ENCODE data around the gene CCDC43.
"Not testable (repeated sequence)": the region's sequence is repeated elsewhere in the genome, so short reads cannot be mapped to it uniquely, and the experiment has no call there.

The CCDC43 gene, protein sequence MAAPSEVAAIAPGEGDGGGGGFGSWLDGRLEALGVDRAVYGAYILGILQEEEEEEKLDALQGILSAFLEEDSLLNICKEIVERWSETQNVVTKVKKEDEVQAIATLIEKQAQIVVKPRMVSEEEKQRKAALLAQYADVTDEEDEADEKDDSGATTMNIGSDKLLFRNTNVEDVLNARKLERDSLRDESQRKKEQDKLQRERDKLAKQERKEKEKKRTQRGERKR
- 23.8 to 35.1 (median 31.8) reads per million in 4 experiments for total RNA-seq

DNA sequence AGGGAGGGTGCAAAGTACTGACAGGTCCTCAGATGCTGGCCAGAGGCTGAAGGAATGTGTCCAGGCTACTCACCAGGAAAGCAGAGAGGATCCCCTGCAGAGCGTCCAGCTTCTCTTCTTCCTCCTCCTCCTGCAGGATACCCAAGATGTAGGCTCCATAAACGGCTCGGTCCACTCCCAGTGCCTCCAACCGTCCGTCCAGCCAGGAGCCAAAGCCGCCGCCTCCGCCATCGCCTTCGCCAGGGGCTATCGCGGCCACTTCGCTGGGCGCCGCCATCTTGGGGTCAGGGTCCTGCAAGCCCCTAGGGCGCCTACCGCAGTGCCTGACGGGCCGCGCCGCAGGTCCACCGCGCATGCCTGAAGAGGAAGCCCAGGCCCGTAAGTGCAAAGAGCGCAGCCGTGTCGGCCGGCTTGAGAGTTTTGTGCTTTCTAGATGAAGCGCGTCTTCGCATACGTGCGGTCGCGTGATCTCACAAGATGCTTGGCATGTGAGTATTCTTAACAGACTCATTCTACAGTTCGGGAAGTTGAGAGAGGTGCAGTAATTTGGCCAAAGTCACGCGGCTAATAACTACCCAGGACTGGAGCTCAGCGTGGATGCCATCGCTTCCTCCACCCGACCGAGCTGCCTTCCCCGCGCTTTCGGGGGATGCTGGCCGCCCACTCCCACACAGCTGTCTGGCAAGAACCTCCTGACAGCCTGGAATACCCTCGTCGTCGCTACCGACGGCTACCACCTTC is at the start of gene CCDC43:
CCDC43 (minus strand) TSS at position 300 of the 741 bp plus-strand sequence; CDS start at position 277, 23 bp downstream.
- peak; percentile 86 for DNase-seq

DNA sequence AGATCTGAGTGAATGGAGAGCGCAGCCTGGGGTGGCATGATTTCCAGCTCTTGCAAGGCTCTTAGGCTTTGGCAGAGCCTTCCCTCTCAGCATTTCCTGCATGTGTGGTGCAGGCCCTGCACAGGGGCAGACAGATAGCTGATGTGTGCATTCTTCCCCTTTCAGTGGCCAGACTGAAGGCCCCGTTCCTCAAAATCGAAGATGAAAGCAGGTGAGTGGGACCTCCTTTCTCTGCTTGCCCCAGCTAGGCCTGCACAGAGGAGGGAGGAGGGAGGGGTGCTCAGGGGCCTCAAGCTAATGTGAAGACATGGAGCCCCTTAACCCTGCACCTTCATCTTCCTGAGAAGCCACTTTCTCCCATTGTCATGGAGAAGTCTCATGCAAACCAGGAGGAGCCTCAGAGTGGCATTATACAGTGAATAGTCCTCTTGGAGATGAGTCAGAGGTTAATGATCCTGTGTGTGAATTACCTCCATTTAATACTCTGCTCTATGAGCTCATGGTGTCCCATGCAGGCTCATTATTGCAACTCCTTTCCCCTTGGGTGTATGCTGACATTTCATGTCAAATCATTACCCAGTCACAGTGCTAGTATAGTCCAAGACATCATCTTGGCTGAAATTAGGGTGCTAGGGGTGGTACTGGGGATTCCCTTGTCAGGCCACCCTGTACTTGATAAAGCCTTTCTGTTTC is 48.8 kb upstream of the CCDC43 start:
- DNase-seq, result no peak

DNA sequence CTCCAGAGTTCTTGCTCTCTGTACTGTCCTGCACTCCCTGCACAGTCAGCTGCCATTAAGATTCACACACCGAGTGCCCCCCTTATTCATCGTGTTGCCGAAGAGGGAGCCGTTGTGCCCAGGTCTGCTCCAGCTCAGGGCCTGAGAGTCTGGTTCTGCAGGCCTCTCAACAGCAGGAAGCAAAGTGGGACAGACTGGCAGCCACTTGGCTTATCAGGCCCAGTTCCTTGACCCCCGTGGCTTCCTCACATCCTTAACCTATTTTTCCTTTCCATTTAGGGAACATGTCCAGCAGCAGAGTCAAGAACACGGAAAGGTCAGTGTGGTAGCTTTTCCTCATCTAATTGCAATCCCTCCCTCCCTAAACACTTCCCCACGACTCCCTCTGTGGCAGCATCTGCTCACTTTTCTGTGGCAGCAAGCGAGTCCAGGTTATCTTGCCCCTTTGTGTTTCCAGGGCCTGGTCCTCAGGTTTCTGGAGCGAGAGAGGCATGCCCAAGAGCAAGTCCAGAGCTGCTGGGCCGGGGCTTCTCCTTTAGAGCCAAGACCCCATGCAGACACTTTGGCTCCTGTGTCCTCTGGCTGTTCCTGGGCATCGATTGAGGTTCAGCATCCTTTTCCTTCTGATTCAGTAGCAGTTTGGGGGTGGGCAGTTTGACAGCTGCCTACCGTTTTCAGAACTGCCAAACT is 47.1 kb upstream of the CCDC43 start:
- no peak for DNase-seq

DNA sequence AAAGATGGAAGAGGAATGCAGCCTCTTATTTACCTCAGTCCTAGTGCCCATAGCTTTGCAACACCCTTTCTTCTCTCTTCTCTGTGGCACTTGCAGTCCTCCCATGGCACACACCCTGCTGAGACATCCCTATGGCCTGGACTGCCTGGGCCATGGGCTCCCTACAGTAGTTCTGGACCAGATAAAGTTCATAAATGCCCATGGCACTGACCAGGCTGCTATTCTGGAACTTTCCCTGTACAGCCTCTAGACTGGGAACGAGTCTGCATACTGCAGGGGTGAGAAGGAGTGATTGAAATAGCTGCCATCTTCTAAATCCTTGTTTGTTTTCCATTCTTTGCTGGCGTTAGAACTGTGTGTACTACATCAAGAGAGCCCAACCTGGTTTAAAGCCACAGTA is 44.7 kb upstream of the CCDC43 start:
- no peak for DNase-seq

DNA sequence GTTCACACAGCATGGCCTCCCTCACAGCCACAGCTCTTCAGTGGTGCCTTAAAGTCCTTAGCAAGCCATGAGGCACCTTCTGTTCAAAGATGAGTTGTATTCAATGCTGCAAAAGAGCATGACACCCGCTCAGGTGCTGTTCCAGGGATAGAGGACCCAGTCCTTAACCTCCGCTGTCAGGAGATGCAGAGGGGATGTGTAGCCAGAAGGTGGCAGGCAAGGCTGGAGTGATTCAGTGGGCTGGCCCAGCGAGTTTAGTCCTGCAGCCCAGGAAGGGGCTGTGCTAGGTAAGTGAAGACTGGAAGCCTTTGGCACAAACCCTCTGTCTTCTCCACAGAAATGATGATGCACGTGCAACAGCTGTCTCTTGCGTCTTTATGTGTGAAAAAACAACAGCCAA is 44.2 kb upstream of the CCDC43 start:
- no peak for DNase-seq

DNA sequence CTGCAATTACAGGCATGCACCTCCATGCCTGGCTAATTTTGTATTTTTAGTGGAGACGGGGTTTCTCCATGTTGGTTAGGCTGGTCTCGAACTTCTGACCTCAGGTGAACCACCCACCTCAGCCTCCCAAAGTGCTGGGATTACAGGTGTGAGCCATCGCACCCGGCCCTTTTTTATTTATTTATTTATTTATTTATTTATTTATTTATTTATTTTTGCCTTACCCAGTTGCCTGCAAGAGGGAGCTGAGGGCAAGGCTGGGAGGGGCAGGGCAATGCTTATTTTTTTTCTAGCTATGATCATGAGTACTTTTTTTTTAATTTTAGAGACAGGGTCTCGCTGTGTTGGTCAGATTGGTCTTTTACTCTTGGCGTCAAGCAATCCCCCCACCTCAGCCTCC is 36.5 kb upstream of the CCDC43 start:
- not testable (repeated sequence) for DNase-seq

DNA sequence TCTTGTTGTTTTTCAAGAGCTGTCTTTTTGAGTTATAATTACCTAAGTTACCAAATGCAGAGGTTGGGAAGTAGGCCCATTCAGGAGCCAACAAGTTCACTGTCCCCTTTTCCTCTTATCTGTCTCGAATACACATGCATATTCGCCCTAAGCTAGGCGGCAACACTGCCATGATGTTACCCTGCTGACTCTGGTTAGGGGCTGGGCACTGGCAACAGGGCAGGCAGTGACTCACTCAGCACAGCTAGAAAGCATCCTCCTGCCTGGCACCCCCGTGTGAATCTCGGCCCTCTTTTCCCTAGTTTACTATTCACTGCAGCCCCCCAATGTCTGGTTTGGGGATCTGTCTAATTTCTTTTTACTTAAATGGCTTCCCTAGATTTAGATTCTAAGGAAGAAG is 32.7 kb upstream of the CCDC43 start:
- DNase-seq, result no peak

DNA sequence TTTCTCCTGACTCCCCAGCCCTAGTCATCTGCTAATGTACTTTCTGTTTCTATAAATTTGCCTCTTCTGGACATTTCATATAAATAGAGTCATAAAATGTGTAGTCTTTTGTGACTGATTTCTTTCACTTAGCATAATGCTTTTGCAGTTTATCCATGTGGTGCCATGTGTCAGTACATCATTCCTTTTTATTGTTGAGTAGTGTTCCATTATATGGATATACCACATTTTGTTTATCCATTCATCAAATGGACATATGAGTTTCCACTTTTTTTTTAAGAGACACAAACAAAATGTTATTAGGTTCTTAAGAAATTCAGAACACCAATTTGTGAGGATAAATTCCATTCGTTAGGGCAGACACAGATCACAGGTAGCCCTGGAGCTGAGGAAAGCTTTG is 29.9 kb upstream of the CCDC43 start:
- no peak for DNase-seq

DNA sequence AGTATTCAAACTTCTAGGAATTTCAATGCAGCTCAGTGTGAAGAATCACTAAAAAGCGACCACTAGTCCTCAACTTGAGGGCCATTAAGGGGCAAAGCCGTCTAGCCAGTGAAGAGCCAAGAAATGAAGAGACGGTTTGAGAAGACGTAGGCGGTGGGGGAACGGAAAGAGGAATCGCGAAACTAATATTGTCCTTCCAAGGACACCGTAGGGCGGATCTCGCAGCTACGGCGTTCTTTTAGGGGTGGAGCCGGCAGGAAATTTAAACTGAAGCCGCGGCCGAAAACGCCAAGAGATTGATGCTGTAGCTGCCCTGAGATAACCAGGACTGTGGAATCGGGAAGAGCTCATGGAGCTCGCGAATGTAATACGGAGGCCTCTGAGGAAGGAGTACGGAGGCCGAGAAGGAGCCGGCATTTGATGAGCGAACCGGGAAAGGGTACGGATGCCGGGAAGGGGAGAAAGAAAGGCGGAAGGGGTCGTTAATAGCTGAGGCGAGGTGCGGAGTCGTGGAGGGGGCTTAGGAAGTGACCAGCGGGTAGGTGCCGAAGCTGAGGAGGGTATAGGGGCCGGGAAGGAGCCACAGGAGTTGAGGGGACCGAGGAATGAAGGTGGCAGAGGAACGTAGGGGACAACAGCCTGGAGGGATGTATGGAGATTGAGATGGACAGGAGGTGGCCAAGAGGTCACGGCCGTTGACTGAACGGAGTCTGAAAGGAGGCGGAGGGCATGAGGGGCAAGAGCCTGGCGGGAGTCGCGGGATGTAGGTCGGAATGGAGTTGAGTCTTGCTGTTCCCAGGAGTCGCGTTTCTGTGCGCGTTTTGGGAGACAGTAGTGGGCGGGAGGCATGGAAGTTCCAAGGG is 19.1 kb upstream of the CCDC43 start, which contains the start of gene DBF4B:
DBF4B (plus strand) TSS at position 265 of the 863 bp plus-strand sequence; CDS start at position 421, 156 bp downstream.
- peak; percentile 76 for DNase-seq

DNA sequence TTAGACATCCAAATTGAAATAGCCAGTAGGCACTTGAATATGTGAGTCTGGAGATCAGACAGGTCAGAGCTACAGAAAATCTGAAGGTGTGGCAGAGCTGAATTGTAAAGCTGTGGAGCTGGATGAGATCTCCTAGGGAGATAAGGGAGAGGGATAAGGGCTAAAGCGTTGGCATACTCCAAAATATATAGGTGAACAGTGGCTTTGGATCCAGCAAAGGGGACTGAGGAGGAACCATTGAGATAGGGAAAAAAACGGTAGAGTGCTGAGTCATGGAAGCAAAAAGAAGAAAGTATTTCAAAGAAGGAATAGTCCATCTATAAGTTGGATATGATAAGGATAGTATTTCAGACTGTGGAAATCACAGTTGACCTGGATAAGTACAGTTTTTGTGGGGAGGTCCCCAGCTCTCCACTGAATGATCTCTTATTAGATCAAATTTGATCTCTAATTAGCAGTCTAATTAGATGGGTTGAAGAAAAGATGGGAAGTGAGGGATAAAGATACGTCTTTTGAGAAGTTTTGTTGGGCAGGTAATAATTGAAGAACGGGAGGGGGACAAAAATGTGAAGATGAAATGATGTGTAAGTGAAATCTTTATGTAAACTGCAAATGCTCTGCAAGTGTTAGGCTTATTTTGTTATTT is 18.3 kb upstream of the CCDC43 start:
- DNase-seq, result no peak

DNA sequence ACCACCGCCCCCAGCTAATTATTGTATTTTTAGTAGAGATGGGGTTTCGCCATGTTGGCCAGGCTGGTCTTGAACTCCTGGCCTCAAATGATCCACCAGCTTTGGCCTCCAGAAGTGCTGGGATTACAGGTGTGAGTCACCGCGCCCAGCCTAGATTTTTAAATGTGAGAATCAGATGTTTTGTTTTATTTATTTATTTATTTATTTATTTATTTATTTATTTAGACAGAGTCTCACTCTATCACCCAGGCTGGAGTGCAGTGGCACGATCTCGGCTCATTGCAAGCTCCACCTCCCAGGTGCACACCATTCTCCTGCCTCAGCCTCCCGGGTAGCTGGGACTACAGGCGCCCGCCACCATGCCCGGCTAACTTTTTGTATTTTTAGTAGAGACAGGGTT is 10.7 kb upstream of the CCDC43 start:
- not testable (repeated sequence) for DNase-seq

DNA sequence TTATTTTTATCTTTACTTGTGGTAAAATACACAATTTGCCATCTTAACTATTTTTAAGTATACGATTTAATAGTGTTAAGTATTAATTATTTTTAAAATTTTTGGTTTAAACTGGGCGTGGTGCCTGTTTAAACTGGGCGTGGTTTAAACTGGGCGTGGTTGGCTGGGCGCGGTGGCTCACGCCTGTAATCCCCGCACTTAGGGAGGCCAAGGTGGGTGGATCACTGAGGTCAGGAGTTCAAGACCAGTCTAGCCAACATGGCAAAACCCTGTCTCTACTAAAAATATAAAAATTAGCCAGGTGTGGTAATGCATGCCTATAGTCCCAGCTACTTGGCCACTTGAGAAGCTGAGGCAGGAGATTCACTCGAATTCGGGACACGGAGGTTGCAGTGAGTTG is 4.0 kb upstream of the CCDC43 start:
- DNase-seq, result no peak

DNA sequence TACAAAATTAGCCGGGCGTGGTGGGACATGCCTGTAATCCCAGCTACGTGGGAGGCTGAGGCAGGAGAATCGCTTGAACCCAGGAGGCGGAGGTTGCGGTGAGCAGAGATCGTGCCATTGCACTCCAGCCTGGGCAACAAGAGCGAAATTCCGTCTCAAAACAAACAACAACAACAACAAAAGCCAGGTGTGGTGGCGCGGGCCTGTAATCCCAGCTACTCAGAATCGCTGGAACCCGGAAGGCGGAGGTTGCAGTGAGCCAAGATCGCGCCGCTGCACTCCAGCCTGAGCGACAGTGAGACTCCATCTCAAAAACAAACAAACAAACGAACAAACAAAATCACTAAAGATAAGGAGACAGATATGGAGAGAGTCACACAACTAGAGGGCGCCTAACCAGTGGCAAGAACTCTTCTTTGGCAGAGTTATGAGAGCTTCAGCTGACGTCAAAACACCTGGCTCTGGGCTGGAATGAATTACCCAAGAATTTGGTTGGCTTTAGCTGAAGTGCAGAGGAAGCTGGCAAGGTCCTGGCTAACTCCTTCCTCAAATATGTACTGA is 1.2 kb upstream of the CCDC43 start:
- not testable (repeated sequence) for DNase-seq

DNA sequence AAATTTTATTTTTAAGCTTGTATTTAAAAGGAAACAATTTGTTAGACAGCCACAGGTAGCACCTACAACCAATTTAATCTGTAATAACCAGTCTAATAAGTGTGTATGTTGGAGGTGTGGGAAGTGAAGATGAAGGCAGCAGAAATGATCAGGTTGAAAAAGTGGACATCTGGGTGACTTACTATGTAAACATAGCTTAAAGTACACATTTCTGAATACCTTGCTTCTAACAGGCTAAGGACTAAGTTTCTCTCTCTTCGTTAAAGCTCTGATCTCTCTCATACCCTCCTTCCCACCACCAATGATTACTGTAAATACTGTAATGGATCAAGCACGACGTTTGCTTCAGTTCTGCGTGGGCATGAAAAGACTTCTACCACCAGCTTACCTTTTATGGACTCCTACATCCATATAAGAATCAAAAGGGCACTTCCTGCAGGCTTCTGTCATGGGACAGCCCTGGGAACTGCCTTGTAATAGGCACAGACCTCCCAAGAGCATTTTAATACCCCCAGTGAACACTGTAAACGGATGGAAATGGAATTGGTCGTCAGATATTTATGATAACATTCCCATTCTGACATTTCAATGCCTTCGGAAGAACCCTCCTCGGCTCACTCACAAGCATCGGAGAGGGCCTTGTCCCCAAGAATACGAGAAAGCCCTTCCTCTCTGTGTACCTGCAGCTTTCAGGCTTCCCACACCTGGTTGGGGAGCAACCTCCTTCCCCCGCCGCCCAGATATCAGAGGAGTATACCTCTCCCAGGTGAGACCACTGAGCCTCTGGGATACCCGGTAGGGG is 700 bp downstream of the CCDC43 start:
- no peak for DNase-seq

DNA sequence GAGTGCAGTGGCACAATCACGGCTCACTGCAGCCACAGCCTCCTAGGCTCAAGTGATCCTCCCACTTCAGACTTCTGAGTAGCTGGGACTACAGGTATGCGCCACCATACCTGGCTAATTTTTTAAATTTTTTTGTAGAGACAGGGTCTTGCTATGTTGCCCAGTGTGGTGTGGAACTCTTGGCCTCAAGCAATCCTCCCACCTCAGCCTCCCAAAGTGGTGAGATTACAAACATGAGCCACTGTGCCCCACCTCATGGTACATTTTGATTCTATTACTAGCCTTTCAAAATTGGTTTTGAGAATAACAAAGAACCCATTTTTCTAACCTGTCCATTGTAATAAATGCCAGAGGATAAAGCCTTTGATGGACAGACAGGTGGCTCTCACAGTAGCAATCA is 1.4 kb downstream of the CCDC43 start:
- no peak for DNase-seq

DNA sequence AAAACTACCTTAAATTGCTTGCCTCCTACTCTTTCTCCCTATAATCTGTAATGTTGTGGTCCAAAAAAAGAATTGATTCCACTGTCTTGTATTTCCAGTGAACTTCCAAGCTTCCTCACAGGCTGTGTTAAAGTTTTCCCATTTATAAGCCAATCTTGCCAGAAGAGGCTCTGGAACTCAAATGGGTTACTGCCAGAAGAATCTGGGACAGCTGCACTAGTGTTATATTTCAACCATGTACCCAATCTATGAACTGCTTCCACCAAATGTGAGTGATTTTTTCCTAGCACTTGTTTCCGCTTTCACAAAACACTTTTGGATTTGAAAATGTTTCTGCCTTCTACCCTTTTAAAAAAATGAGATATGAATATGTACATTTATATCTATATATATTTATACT is 1.8 kb downstream of the CCDC43 start:
- no peak for DNase-seq

DNA sequence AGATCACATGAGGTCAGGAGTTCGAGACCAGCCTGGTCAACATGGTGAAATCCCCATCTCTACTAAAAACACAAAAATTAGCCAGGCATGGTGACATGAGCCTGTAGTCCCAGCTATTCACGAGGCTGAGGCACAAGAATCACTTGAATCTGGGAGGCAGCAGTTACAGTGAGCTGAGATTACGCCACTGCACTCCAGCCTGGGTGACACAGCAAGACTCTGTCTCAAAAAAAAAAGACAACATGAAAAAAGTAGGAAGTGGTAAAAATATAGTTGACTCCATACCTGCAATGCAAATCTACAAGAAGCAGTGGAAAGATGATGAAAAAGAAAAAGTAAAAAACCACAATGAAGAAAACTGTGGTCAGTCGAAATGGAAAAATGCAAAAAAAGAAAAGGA is 6.3 kb downstream of the CCDC43 start:
- not testable (repeated sequence) for DNase-seq

DNA sequence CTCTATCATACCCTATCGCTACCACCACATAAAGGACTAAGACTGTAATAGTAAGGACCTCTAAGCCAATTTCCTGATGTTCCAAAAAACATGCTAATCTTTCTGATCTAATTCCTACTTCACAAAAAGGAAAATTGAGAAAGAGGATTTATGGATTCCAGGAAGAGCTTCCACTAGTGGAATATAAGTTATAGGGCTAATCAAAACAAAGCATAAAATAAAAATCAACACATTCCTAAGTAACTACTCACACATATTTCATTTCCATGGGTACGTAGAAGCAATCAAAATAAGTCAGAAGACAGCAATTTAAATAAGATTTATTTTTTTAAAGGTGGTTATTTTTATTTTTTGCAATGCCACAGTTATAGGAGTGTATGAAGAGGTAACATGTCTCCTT is 12.4 kb downstream of the CCDC43 start:
- no peak for DNase-seq

DNA sequence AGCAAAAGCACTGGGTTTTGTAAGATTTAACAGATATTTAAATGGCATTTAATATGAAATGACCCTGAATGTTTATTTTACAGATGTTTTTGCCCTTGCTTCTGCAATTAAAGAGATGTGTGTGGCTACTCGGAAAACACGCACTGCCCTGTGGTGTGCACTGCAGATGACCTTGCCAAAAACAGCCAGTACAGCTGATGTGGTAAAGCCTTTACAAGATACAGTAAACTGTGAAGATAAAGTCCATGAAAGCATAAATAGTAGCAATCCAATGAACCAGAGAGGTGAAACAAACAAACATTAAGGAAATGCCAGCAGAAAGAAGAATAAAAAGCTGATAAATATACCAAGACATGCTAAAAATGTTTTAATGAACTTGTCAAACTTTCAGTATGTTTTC is 15.7 kb downstream of the CCDC43 start:
- DNase-seq, result no peak

DNA sequence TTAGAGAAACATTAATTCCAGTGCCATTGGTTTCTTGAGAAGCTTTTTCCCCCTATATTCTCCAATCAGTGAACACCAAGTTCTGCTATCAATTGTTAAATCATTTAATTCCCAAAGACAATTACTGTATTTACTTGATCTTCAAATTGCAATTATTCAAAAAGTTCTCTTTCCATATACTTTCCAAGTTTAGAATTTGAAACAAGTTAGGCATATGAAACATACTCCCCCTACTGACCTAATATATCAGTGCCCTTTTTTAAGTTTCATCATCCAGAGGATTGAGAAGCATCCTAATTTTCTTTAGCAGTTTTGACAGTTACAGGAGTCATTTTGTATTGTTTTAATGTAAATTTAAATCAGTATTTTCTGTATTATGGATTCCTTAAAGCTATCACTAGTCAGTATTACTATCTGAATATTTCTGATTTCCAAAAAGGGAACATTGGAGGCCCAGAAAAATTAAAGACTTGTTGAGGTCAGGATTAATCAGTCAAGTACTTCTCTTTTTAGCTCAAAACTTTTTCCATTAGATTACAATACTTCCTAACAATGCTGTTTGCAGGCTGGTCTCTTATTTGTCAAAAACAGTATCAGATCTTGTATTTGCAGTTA is 17.0 kb downstream of the CCDC43 start:
- no peak for DNase-seq

All from effector CD8-positive, alpha-beta T cell (primary cell).